ENCODE measurements around the gene ATOH1.

ATOH1 gene

GRCh38 chr4:93814722-93815121 lies 13.8 kb upstream of the ATOH1 start:
- H3F3A ChIP-seq (ENCODE audit: insufficient read depth), result no peaks in the 10 kb centered on the region
- no peaks in the 10 kb centered on the region for H3K9me2 ChIP-seq (replicated peaks; ENCODE audit: insufficient read depth, low read length)
- H3K9ac ChIP-seq (ENCODE audit: low read length), result no peak overlapping the region
- no peaks in the 10 kb centered on the region for H3K9me3 ChIP-seq (ENCODE audit: insufficient read depth, low read length)
- H3K27me3 ChIP-seq (ENCODE audit: low read length), result no peaks in the 10 kb centered on the region
- H3K4me3 ChIP-seq (ENCODE audit: insufficient read depth, low read length, poor library complexity, severe bottlenecking), result no peak overlapping the region
- no peak overlapping the region for H3K4me2 ChIP-seq (ENCODE audit: low read depth, low read length, poor library complexity, severe bottlenecking)
- H3K36me3 ChIP-seq (ENCODE audit: low read length), result no peaks in the 10 kb centered on the region
- H3K27ac ChIP-seq (ENCODE audit: low read depth, low read length), result no peak overlapping the region
- TF ChIP-seq, protein P1, sequence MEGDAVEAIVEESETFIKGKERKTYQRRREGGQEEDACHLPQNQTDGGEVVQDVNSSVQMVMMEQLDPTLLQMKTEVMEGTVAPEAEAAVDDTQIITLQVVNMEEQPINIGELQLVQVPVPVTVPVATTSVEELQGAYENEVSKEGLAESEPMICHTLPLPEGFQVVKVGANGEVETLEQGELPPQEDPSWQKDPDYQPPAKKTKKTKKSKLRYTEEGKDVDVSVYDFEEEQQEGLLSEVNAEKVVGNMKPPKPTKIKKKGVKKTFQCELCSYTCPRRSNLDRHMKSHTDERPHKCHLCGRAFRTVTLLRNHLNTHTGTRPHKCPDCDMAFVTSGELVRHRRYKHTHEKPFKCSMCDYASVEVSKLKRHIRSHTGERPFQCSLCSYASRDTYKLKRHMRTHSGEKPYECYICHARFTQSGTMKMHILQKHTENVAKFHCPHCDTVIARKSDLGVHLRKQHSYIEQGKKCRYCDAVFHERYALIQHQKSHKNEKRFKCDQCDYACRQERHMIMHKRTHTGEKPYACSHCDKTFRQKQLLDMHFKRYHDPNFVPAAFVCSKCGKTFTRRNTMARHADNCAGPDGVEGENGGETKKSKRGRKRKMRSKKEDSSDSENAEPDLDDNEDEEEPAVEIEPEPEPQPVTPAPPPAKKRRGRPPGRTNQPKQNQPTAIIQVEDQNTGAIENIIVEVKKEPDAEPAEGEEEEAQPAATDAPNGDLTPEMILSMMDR (IDR thresholded peaks at IDR 0.05; ENCODE audit: insufficient read depth, low read length, poor library complexity, severe bottlenecking), result no peak
- TF ChIP-seq EZH2phosphoT487 (conservative IDR thresholded peaks at IDR 0.05; ENCODE audit: low read length), result no peak
- no peaks in the 10 kb centered on the region for H3K79me2 ChIP-seq (ENCODE audit: insufficient read depth, low read length)
- no peak overlapping the region for H2AFZ ChIP-seq (ENCODE audit: low read depth, low read length, severe bottlenecking)
- H4K20me1 ChIP-seq (ENCODE audit: low read depth, low read length), result no peaks in the 10 kb centered on the region

GRCh38 chr4:93825551-93826216 lies 2.9 kb upstream of the ATOH1 start:
- Histone ChIP-seq H3K27ac (ENCODE audit: low read depth, low read length) (no peak overlapping the region), H3K9ac (ENCODE audit: low read length) (no peak overlapping the region), H3K79me2 (ENCODE audit: insufficient read depth, low read length) (no peaks in the 10 kb centered on the region), H3K9me3 (ENCODE audit: insufficient read depth, low read length) (no peaks in the 10 kb centered on the region), H3K27me3 (ENCODE audit: low read length) (no peaks in the 10 kb centered on the region), H3K4me3 (ENCODE audit: insufficient read depth, low read length, poor library complexity, severe bottlenecking) (no peak overlapping the region), H3K4me2 (ENCODE audit: low read depth, low read length, poor library complexity, severe bottlenecking) (no peak overlapping the region), H3K36me3 (ENCODE audit: low read length) (no peaks in the 10 kb centered on the region), H4K20me1 (ENCODE audit: low read depth, low read length) (no peaks in the 10 kb centered on the region), H2AFZ (ENCODE audit: low read depth, low read length, severe bottlenecking) (no peak overlapping the region), H3K9me2 (replicated peaks; ENCODE audit: insufficient read depth, low read length) (no peaks in the 10 kb centered on the region), H3F3A (ENCODE audit: insufficient read depth) (no peaks in the 10 kb centered on the region)
- TF ChIP-seq EZH2phosphoT487 (conservative IDR thresholded peaks at IDR 0.05; ENCODE audit: low read length), result no peak
- TF ChIP-seq, protein P1 (IDR thresholded peaks at IDR 0.05; ENCODE audit: insufficient read depth, low read length, poor library complexity, severe bottlenecking), result no peak

- Histone ChIP-seq H3F3A (ENCODE audit: insufficient read depth) (no peaks in the 10 kb centered on the region), H3K4me3 (ENCODE audit: insufficient read depth, low read length, poor library complexity, severe bottlenecking) (no peak overlapping the region), H3K4me2 (ENCODE audit: low read depth, low read length, poor library complexity, severe bottlenecking) (no peak overlapping the region), H3K27ac (ENCODE audit: low read depth, low read length) (no peak overlapping the region), H2AFZ (ENCODE audit: low read depth, low read length, severe bottlenecking) (no peak overlapping the region), H4K20me1 (ENCODE audit: low read depth, low read length) (no peaks in the 10 kb centered on the region), H3K36me3 (ENCODE audit: low read length) (no peaks in the 10 kb centered on the region), H3K79me2 (ENCODE audit: insufficient read depth, low read length) (no peaks in the 10 kb centered on the region), H3K9me2 (replicated peaks; ENCODE audit: insufficient read depth, low read length) (no peaks in the 10 kb centered on the region), H3K9me3 (ENCODE audit: insufficient read depth, low read length) (no peaks in the 10 kb centered on the region), H3K9ac (ENCODE audit: low read length) (no peak overlapping the region), H3K27me3 (ENCODE audit: low read length) (no peaks in the 10 kb centered on the region)
- TF ChIP-seq, protein P1 (IDR thresholded peaks at IDR 0.05; ENCODE audit: insufficient read depth, low read length, poor library complexity, severe bottlenecking), result no peak
- no peak for TF ChIP-seq EZH2phosphoT487 (conservative IDR thresholded peaks at IDR 0.05; ENCODE audit: low read length)
These were observed 1.1 kb upstream of the ATOH1 start for GRCh38 chr4:93827272-93827947.

Data from SU-DHL-6 (cell line).